ENCODE results near the gene GUCY2D. TPM values are rescaled to one million over a fixed set of nuclear protein-coding genes. Genes with fewer than 3 reads are reported as not detected.

GUCY2D gene
- total RNA-seq, 1 experiment from 2014 or later = not detected

GRCh38 chr17:8062807-8063483 lies 60.5 kb downstream of the GUCY2D start:
- no peak for DNase-seq (ENCODE audit: low read depth)

GRCh38 chr17:8063761-8064534 lies 61.5 kb downstream of the GUCY2D start:
- no peak for DNase-seq (ENCODE audit: low read depth)

DNA sequence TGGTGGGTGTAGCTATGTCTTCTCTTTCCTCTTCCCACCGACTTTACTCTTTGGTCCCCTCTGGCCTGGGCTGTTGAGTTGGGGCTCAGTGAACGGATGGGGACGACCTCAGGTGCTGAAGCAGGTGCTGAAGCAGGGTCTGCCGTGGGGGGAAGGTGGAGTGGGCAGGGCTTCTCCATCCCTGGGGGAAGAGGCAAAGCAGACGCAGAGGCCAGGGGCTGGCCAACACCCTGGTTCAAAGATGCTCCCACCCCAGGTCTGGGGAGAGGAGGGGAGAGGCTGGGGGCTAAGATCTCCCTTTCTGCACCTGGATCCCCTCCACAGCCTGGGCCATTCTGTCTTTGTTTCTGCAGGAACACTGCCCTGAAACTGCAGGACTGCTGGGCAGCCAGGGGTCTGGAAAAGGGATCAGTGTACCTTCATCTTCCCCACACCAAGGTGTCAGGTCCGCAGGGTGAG lies 62.2 kb downstream of the GUCY2D start:
- no peak for DNase-seq (ENCODE audit: low read depth)

DNA sequence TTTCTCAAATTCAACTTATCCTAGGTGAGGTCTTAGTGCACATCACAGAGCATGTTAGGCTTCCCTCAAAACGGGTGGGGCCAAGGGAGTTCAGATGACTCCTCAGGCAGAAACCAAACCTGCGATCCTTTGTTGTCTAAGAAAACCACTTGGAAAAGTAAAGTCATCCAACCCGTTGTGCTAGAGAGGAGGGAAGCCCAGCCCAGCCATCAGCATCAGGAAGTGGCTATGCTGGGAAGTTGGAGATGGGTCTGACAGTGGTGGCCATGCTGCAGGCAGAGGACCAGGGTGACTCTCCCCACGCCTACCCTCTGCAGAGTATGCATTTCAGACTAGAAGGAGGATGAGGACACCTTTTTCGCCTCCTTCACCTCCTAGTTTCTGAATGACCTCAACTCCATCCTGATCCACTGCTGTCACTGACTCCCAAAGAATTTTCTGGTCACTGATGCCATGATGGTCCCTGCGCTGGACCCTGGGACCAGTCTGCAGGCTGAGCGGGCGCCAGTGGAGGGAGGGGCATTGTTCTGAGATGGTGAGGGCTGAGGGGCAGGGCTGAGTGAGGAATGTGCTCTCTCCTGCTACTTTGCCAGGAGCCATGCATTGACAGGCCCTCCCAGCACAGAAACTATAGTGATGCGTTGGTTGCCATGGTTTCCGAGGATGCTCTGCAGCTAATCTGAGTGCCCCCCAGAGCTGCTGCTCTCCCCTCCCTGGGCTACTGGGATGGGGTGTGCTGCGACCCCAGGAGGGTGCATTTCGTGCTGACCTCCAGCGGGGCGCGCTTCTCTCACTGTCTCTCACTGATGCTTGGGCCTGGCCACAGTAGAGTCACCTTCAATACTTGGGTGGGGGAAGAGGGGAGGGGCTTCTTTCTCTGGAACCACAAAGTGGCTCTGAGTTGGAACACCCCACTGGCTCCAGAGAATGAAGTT lies 64.7 kb downstream of the GUCY2D start:
- no peak for DNase-seq (ENCODE audit: low read depth)

GRCh38 chr17:8067806-8068205 lies 65.4 kb downstream of the GUCY2D start:
- no peak for DNase-seq (ENCODE audit: low read depth)

GRCh38 chr17:8068736-8069586 lies 66.5 kb downstream of the GUCY2D start:
- DNase-seq (ENCODE audit: low read depth) = no peak

DNA sequence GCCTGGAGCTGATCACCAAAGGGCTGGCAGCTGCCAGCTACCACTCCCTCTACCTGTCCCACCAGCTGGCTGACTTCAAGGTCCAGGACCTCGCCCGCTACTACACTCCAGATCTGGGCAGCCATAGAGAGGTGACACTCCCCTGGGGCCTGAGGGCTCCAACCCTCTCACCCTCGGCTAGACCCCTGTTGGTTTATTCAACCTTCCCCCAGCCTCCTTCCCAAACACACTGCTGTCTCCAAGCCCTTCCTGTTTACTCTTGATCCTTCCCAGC lies 67.1 kb downstream of the GUCY2D start:
- DNase-seq (ENCODE audit: low read depth) = no peak

Other genes starting within 250 kb of the GUCY2D start
- 0.27 and 0.87 TPM in 2 replicates for gene KDM6B, start 168.4 kb upstream of the GUCY2D start, total RNA-seq (2014; rRNA removed; shearing (Covaris generic))
- 0.88 TPM in 1 of 2 replicates, not detected in the other for gene TMEM88, start 147.5 kb upstream of the GUCY2D start, total RNA-seq (2014; rRNA removed; shearing (Covaris generic))
- gene NAA38, start 145.1 kb upstream of the GUCY2D start, total RNA-seq (2014; rRNA removed; shearing (Covaris generic)) = 98.2 and 168 TPM in 2 replicates
- gene CYB5D1, start 144.6 kb upstream of the GUCY2D start, total RNA-seq (2014; rRNA removed; shearing (Covaris generic)) = 4.8 and 6.4 TPM in 2 replicates
- gene CHD3, start 113.8 kb upstream of the GUCY2D start, total RNA-seq (2014; rRNA removed; shearing (Covaris generic)) = 82.5 and 84.7 TPM in 2 replicates
- 0.90 and 2.3 TPM in 2 replicates for gene RNF227, start 86.3 kb upstream of the GUCY2D start, total RNA-seq (2014; rRNA removed; shearing (Covaris generic))
- gene KCNAB3, start 72.8 kb upstream of the GUCY2D start, total RNA-seq (2014; rRNA removed; shearing (Covaris generic)) = 1.8 and 3.5 TPM in 2 replicates
- 34.9 and 71.5 TPM in 2 replicates for gene TRAPPC1, start 70.7 kb upstream of the GUCY2D start, total RNA-seq (2014; rRNA removed; shearing (Covaris generic))
- 18.8 and 28.7 TPM in 2 replicates for gene CNTROB, start 70.4 kb upstream of the GUCY2D start, total RNA-seq (2014; rRNA removed; shearing (Covaris generic))
- not detected in 2 replicates for gene ALOX15B, start 36.4 kb downstream of the GUCY2D start, total RNA-seq (2014; rRNA removed; shearing (Covaris generic))
- gene ALOX12B, start 85.1 kb downstream of the GUCY2D start, total RNA-seq (2014; rRNA removed; shearing (Covaris generic)) = 0.51 TPM in 1 of 2 replicates, not detected in the other
- gene ALOXE3, start 115.9 kb downstream of the GUCY2D start, total RNA-seq (2014; rRNA removed; shearing (Covaris generic)) = 0.60 and 1.0 TPM in 2 replicates
- gene HES7, start 121.5 kb downstream of the GUCY2D start, total RNA-seq (2014; rRNA removed; shearing (Covaris generic)) = 0.43 and 1.8 TPM in 2 replicates
- gene PER1, start 149.8 kb downstream of the GUCY2D start, total RNA-seq (2014; rRNA removed; shearing (Covaris generic)) = 3.2 and 5.2 TPM in 2 replicates
- 2.7 and 4.6 TPM in 2 replicates for gene VAMP2, start 160.3 kb downstream of the GUCY2D start, total RNA-seq (2014; rRNA removed; shearing (Covaris generic))
- gene TMEM107, start 173.8 kb downstream of the GUCY2D start, total RNA-seq (2014; rRNA removed; shearing (Covaris generic)) = 12.3 and 14.5 TPM in 2 replicates
- 6.5 and 9.9 TPM in 2 replicates for gene BORCS6, start 187.6 kb downstream of the GUCY2D start, total RNA-seq (2014; rRNA removed; shearing (Covaris generic))
- 147 and 161 TPM in 2 replicates for gene AURKB, start 208.0 kb downstream of the GUCY2D start, total RNA-seq (2014; rRNA removed; shearing (Covaris generic))
- gene CTC1, start 245.4 kb downstream of the GUCY2D start, total RNA-seq (2014; rRNA removed; shearing (Covaris generic)) = 5.2 and 6.9 TPM in 2 replicates
- 55.3 and 55.4 TPM in 2 replicates for gene PFAS, start 246.7 kb downstream of the GUCY2D start, total RNA-seq (2014; rRNA removed; shearing (Covaris generic))

Data from HT1080 (cell line).